Type B pancreatic cell (in vitro differentiated cells): ENCODE data around the gene ZNHIT1. TPM values are rescaled to one million over a fixed set of nuclear protein-coding genes. Genes with fewer than 3 reads are reported as not detected.
A peak's percentile ranks its signal among the peaks of the same experiment; 100 is the strongest.

Experiments used
- DNase-seq: peaks from one replicate; pipeline ENCODE4 v3.0.0; 2021; ENCODE audit warnings: mixed read lengths; ENCODE audit not compliant: unreplicated experiment; ENCODE audit errors: extremely low spot score
- H3K27ac Mint-ChIP-seq: 2 replicates; pipeline ENCODE4 v1.8.0; 2021; ENCODE audit warnings: mild to moderate bottlenecking, mixed read lengths
- H3K27me3 Mint-ChIP-seq: 2 replicates; pipeline ENCODE4 v1.8.0; 2021; ENCODE audit warnings: mixed read lengths
- H3K36me3 Mint-ChIP-seq: 2 replicates; pipeline ENCODE4 v1.8.0; 2021; ENCODE audit warnings: mixed read lengths
- H3K4me1 Mint-ChIP-seq: one replicate; pipeline ENCODE4 v1.8.0; 2021; ENCODE audit warnings: mixed read lengths; ENCODE audit not compliant: unreplicated experiment
- H3K4me3 Mint-ChIP-seq: 2 replicates; pipeline ENCODE4 v1.8.0; 2021; ENCODE audit warnings: mild to moderate bottlenecking, mixed read lengths
- H3K9me3 Mint-ChIP-seq: 2 replicates; pipeline ENCODE4 v1.8.0; 2021; ENCODE audit warnings: mixed read lengths
- total RNA-seq: library from RNA; stranded (reverse); gene quantifications from 2 replicates; pipeline ENCODE4 v1.2.1, GENCODE V29; 2021; ENCODE audit warnings: low replicate concordance
- TF ChIP-seq, protein P1 (sequence below): fragments of 200-600 bp; sonication (generic); conservative IDR thresholded peaks from 2 replicates; pipeline ENCODE4 v1.5.0; 2021; ENCODE audit warnings: antibody characterized with exemption, mild to moderate bottlenecking

ZNHIT1 gene
- total RNA-seq, 1 donor from 2014 or later: 61.1 TPM

DNA sequence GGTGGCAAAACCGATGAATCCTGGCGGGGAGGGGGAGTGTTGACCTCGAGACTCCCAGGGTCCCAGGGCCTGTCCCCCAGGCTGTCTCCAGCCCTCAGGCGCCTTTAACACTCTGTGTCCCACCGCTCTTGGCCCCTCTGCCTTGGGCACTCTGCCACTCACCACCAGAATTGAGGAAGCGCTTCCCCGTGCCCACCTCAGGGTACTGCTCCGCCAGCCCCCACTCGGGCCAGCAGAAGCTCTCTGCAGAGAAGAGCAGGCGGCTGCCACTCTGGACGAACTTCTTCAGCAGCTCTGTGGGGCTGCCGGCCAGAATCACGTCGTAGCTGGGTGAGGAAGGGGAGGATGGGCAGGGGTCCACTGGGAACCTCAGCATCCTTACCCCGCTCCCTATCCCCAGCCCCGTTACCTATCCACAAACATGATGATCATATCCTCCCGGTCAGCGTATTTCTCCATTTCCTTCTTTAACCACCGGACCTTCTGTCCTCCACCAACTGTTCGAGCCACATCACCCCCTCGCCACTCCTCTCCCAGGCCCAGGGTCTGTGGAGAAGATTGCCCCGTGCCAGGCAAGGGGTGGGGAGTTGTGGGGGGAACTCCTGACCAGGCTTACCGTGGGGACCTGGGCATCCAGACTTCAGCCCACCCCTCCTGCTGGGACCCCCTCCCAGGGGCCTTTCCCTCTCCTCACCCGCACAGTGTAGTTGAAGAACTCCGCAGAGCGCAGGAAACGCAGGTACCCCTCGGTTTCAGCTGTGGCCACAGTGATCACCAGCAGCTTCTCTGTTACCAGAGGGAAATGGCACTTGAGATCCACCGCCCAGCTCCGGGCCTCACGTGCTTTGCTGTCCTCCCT lies 1.7 kb upstream of the ZNHIT1 start:
- Mint-ChIP-seq H3K4me3 (peak overlapping the region; percentile 99), H3K27ac (peak overlapping the region; percentile 43), H3K9me3 (no peaks in the 10 kb centered on the region), H3K27me3 (no peaks in the 10 kb centered on the region), H3K4me1 (peaks cover 19% of the 10 kb centered on the region), H3K36me3 (peaks cover 3% of the 10 kb centered on the region)
- TF ChIP-seq, protein P1, sequence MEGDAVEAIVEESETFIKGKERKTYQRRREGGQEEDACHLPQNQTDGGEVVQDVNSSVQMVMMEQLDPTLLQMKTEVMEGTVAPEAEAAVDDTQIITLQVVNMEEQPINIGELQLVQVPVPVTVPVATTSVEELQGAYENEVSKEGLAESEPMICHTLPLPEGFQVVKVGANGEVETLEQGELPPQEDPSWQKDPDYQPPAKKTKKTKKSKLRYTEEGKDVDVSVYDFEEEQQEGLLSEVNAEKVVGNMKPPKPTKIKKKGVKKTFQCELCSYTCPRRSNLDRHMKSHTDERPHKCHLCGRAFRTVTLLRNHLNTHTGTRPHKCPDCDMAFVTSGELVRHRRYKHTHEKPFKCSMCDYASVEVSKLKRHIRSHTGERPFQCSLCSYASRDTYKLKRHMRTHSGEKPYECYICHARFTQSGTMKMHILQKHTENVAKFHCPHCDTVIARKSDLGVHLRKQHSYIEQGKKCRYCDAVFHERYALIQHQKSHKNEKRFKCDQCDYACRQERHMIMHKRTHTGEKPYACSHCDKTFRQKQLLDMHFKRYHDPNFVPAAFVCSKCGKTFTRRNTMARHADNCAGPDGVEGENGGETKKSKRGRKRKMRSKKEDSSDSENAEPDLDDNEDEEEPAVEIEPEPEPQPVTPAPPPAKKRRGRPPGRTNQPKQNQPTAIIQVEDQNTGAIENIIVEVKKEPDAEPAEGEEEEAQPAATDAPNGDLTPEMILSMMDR: no peak
- no peak for DNase-seq

- Mint-ChIP-seq H3K36me3 (peaks cover 3% of the 10 kb centered on the region), H3K27ac (peak overlapping the region; percentile 43), H3K27me3 (no peaks in the 10 kb centered on the region), H3K4me3 (peak overlapping the region; percentile 99), H3K4me1 (peaks cover 19% of the 10 kb centered on the region), H3K9me3 (no peaks in the 10 kb centered on the region)
- TF ChIP-seq, protein P1: no peak
- DNase-seq: no peak
These were observed 1.0 kb upstream of the ZNHIT1 start for GRCh38 chr7:101216860-101217387.

- Mint-ChIP-seq H3K27me3 (no peaks in the 10 kb centered on the region), H3K4me1 (peaks cover 19% of the 10 kb centered on the region), H3K9me3 (no peaks in the 10 kb centered on the region), H3K27ac (peak overlapping the region; percentile 94), H3K36me3 (peaks cover 3% of the 10 kb centered on the region), H3K4me3 (peak overlapping the region; percentile 99)
- DNase-seq: no peak
- TF ChIP-seq, protein P1: no peak
These were observed 516 bp downstream of the ZNHIT1 start for GRCh38 chr7:101218236-101219125.

DNA sequence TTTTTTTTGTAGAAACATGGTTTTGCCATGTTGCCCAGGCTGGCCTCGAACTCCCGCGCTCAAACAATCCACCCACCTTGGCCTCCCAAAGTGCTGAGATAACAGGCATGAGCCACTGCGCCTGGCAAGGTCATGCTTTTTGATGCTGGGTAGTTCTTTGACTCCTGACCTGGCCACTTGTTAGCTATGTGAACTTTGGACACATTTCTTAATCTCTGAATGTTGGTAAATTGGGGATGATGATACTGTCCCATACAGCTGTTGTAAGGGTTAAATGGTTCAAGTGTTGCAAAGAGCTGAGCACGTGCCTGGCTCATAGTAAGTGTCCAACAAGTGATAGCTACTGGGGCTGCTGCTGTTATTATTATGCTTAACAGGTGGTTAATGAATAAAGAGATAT lies 2.3 kb downstream of the ZNHIT1 start:
- Mint-ChIP-seq H3K27me3 (no peaks in the 10 kb centered on the region), H3K9me3 (no peaks in the 10 kb centered on the region), H3K27ac (no peak overlapping the region), H3K4me1 (peaks cover 19% of the 10 kb centered on the region), H3K36me3 (peaks cover 6% of the 10 kb centered on the region), H3K4me3 (peak overlapping the region; percentile 72)
- TF ChIP-seq, protein P1: no peak
- no peak for DNase-seq

GRCh38 chr7:101222275-101222830 lies 4.4 kb downstream of the ZNHIT1 start:
- Mint-ChIP-seq H3K36me3 (peaks cover 6% of the 10 kb centered on the region), H3K4me1 (peaks cover 10% of the 10 kb centered on the region), H3K4me3 (no peak overlapping the region), H3K27me3 (no peaks in the 10 kb centered on the region), H3K9me3 (no peaks in the 10 kb centered on the region), H3K27ac (no peak overlapping the region)
- DNase-seq: no peak
- TF ChIP-seq, protein P1: no peak
